HG02678 (cell line): ENCODE data around the gene RTN4RL2.

Experiments
- ATAC-seq: cut with Tn5 transposase; IDR thresholded peaks from one replicate; pipeline ENCODE4 v1.9.1; 2021; ENCODE audit warnings: mild to moderate bottlenecking, moderate library complexity; ENCODE audit not compliant: unreplicated experiment

The RTN4RL2 gene

GRCh38 chr11:57479911-57480310 is 19.6 kb downstream of the RTN4RL2 start:
- ATAC-seq = no peak

- peak; percentile 39 for ATAC-seq
These were observed 20.2 kb downstream of the RTN4RL2 start for GRCh38 chr11:57480409-57481137.

GRCh38 chr11:57481315-57481714 is 21.0 kb downstream of the RTN4RL2 start:
- ATAC-seq = no peak

GRCh38 chr11:57481915-57482781 is 21.8 kb downstream of the RTN4RL2 start:
- ATAC-seq = no peak

- no peak for ATAC-seq
These were observed 22.6 kb downstream of the RTN4RL2 start for GRCh38 chr11:57482782-57483561.

GRCh38 chr11:57483562-57483918 is 23.2 kb downstream of the RTN4RL2 start:
- no peak for ATAC-seq

- peak; percentile 54 for ATAC-seq
These were observed 23.9 kb downstream of the RTN4RL2 start for GRCh38 chr11:57484141-57484710.

GRCh38 chr11:57485217-57485990 is 25.1 kb downstream of the RTN4RL2 start:
- ATAC-seq = no peak

GRCh38 chr11:57487021-57487778 is 26.9 kb downstream of the RTN4RL2 start:
- ATAC-seq = no peak

GRCh38 chr11:57487920-57488659 is 27.8 kb downstream of the RTN4RL2 start:
- no peak for ATAC-seq

- ATAC-seq = no peak
These were observed 30.3 kb downstream of the RTN4RL2 start for GRCh38 chr11:57490456-57491248.

GRCh38 chr11:57491371-57492061 is 31.2 kb downstream of the RTN4RL2 start:
- ATAC-seq = peak; percentile 46

GRCh38 chr11:57493507-57494503 is 33.5 kb downstream of the RTN4RL2 start:
- peak; percentile 74 for ATAC-seq

- ATAC-seq = no peak
These were observed 35.9 kb downstream of the RTN4RL2 start for GRCh38 chr11:57496109-57496820.
